CD4-positive, alpha-beta T cell (primary cell): Measurements from ENCODE around the gene CSHL1. TPM values are rescaled to one million over a fixed set of nuclear protein-coding genes. Genes with fewer than 3 reads are reported as not detected.
"Not testable (repeated sequence)": the region's sequence is repeated elsewhere in the genome, so short reads cannot be mapped to it uniquely, and the experiment has no call there.

ENCODE experiments used
- ATAC-seq: fragments of 200-7000 bp; cut with Tn5 transposase; one replicate; pipeline ENCODE4 v1.10.0; 2022; ENCODE audit warnings: mild to moderate bottlenecking; ENCODE audit not compliant: poor library complexity
- CTCF ChIA-PET: fragments of 350-600 bp; sonication (Branson Sonifier 250); formaldehyde crosslinking; loops from one replicate; lab custom pipeline; 2021; ENCODE audit warnings: antibody characterized with exemption, inconsistent platforms; lab: Charles Lee
- POLR2A ChIA-PET: fragments of 350-600 bp; sonication (Branson Sonifier 250); formaldehyde crosslinking; loops from one replicate; lab custom pipeline; 2021; ENCODE audit warnings: antibody characterized with exemption, inconsistent platforms; lab: Charles Lee
- DNase-seq, 14 experiments: peaks; one replicate each; pipeline ENCODE4 v3.0.0-alpha.2; 2013 to 2020; ENCODE audit warnings: mixed read lengths in 2 of 14
- H3K27ac ChIP-seq, 2 donors: one replicate each; pipeline versions ENCODE4 v1.5.1 to v1.7.0; 2013; ENCODE audit warnings: low read length in 2 of 2, low read depth in 1 of 2, mild to moderate bottlenecking in 1 of 2
- H3K27me3 ChIP-seq, 2 experiments: 1 replicate in 1 of 2; 2 replicates in 1 of 2; pipeline versions ENCODE4 v1.6.1 to v1.7.0; 2013; ENCODE audit warnings: low read length in 2 of 2, control low read depth in 1 of 2, mild to moderate bottlenecking in 1 of 2, moderate library complexity in 1 of 2; ENCODE audit not compliant: insufficient read depth in 2 of 2, control insufficient read depth in 1 of 2
- H3K36me3 ChIP-seq: one replicate; pipeline ENCODE4 v1.6.1; 2013; ENCODE audit warnings: low read length, control low read depth; ENCODE audit not compliant: insufficient read depth
- H3K4me1 ChIP-seq: one replicate; pipeline ENCODE4 v1.6.1; 2013; ENCODE audit warnings: low read length, control low read depth; ENCODE audit not compliant: insufficient read depth
- H3K4me3 ChIP-seq: one replicate; pipeline ENCODE4 v1.5.1; 2013; ENCODE audit warnings: mild to moderate bottlenecking, low read length, moderate library complexity
- H3K9me3 ChIP-seq, 2 experiments: 1 replicate in 1 of 2; 2 replicates in 1 of 2; pipeline versions ENCODE4 v1.6.1 to v1.7.0; 2013; ENCODE audit warnings: low read length in 2 of 2, mild to moderate bottlenecking in 2 of 2, control low read depth in 1 of 2, moderate library complexity in 1 of 2; ENCODE audit not compliant: control insufficient read depth in 1 of 2, insufficient read depth in 1 of 2
- H3K27ac Mint-ChIP-seq: one replicate; pipeline ENCODE4 v1.8.0; 2020; ENCODE audit warnings: mixed read lengths
- H3K27me3 Mint-ChIP-seq: one replicate; pipeline ENCODE4 v1.8.0; 2021; ENCODE audit warnings: mixed read lengths
- H3K36me3 Mint-ChIP-seq: one replicate; pipeline ENCODE4 v1.8.0; 2021; ENCODE audit warnings: low read depth, mixed read lengths
- H3K4me1 Mint-ChIP-seq: one replicate; pipeline ENCODE4 v1.8.0; 2021; ENCODE audit warnings: low read depth, mixed read lengths
- H3K4me3 Mint-ChIP-seq: one replicate; pipeline ENCODE4 v1.8.0; 2020; ENCODE audit warnings: mild to moderate bottlenecking, mixed read lengths
- H3K9me3 Mint-ChIP-seq: one replicate; pipeline ENCODE4 v1.8.0; 2020; ENCODE audit warnings: mixed read lengths
- intact Hi-C, 2 experiments: fragments of 100-400 bp; cut with DNase I in 1 of 2; cut with micrococcal nuclease in 1 of 2; formaldehyde crosslinking; loops; one replicate each; pipeline versions ENCODE4 v1.15.1 to v1.9.0; 2023 to 2025; cut with DNase I, micrococcal nuclease
- total RNA-seq, 174 experiments: library from RNA in 2 of 174; stranded (reverse) in 2 of 174; gene quantifications; one replicate each; pipeline ENCODE4 v1.2.3 and lab custom pipeline; 2021 to 2026
- TF ChIP-seq, protein P1 (sequence below): fragments of 200-600 bp; IDR thresholded peaks from one replicate; pipeline ENCODE4 v1.8.0; 2022; ENCODE audit warnings: antibody characterized with exemption, mild to moderate bottlenecking

Gene CSHL1
- total RNA-seq, 2 experiments from 2014 or later, result not detected

- H3K4me3 ChIP-seq, H3K9me3 Mint-ChIP-seq, H3K4me1 ChIP-seq, H3K27me3 ChIP-seq, intact Hi-C loops, H3K27ac Mint-ChIP-seq, H3K36me3 Mint-ChIP-seq, H3K9me3 ChIP-seq, H3K27ac ChIP-seq, H3K4me3 Mint-ChIP-seq, H3K27me3 Mint-ChIP-seq, DNase-seq, H3K4me1 Mint-ChIP-seq, ATAC-seq, H3K36me3 ChIP-seq: not testable (repeated sequence)
- ChIA-PET POLR2A (interaction anchor here (1.3 kb wide), 1 partner anchor 241 kb away, joined by 4 read pairs; no protein-coding TSS in a partner anchor), CTCF (interaction anchor here (1.2 to 1.7 kb wide), 3 partner anchors 8 to 121 kb away, joined by 3 to 6 read pairs (median 5); no protein-coding TSS in a partner anchor)
Observed at GRCh38 chr17:63904796-63905195, 6.3 kb downstream of the CSHL1 start.

- H3K9me3 Mint-ChIP-seq, H3K27ac Mint-ChIP-seq, POLR2A ChIA-PET, H3K4me3 ChIP-seq, H3K4me1 ChIP-seq, H3K36me3 Mint-ChIP-seq, intact Hi-C loops, H3K4me3 Mint-ChIP-seq, H3K27ac ChIP-seq, H3K9me3 ChIP-seq, H3K4me1 Mint-ChIP-seq, H3K36me3 ChIP-seq, H3K27me3 ChIP-seq, H3K27me3 Mint-ChIP-seq: not testable (repeated sequence)
- TF ChIP-seq, protein P1, sequence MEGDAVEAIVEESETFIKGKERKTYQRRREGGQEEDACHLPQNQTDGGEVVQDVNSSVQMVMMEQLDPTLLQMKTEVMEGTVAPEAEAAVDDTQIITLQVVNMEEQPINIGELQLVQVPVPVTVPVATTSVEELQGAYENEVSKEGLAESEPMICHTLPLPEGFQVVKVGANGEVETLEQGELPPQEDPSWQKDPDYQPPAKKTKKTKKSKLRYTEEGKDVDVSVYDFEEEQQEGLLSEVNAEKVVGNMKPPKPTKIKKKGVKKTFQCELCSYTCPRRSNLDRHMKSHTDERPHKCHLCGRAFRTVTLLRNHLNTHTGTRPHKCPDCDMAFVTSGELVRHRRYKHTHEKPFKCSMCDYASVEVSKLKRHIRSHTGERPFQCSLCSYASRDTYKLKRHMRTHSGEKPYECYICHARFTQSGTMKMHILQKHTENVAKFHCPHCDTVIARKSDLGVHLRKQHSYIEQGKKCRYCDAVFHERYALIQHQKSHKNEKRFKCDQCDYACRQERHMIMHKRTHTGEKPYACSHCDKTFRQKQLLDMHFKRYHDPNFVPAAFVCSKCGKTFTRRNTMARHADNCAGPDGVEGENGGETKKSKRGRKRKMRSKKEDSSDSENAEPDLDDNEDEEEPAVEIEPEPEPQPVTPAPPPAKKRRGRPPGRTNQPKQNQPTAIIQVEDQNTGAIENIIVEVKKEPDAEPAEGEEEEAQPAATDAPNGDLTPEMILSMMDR, result peak; percentile 64
- DNase-seq (peak in 2 of 14 experiments; percentile 48 to 61), ATAC-seq (peak; percentile 80)
- CTCF ChIA-PET, result interaction anchor here (0.8 to 1.4 kb wide), 6 partner anchors 9 to 379 kb away, joined by 3 to 6 read pairs (median 4); no protein-coding TSS in a partner anchor
Observed at GRCh38 chr17:63903787-63904201, 7.3 kb downstream of the CSHL1 start.

DNA sequence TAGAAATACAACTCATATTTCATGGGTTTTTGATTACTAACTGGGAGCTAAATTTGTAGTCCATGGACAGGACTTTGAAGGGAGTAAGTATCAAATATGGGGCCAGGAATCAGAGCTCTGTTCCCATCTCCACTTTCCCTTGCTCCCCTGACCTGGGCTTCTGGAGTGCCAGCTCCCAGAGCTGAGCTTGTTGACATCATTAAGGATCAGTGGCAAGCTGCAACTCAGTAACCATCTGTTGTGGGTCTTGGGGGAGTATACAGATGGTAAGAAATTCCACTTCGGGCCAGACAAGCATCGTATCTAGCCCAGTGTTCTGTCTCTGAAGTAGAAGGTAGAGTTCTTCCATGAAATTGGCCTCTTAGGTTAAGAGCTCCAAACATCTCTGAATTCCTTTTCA lies 9.1 kb downstream of the CSHL1 start:
- H3K27ac Mint-ChIP-seq, H3K9me3 ChIP-seq, H3K9me3 Mint-ChIP-seq, DNase-seq, H3K36me3 ChIP-seq, H3K27ac ChIP-seq, ATAC-seq, H3K4me1 ChIP-seq, H3K4me3 ChIP-seq, intact Hi-C loops, POLR2A ChIA-PET, H3K27me3 ChIP-seq, H3K4me1 Mint-ChIP-seq, H3K36me3 Mint-ChIP-seq, H3K27me3 Mint-ChIP-seq, H3K4me3 Mint-ChIP-seq: not testable (repeated sequence)
- CTCF ChIA-PET, result interaction anchor here (1.2 to 1.6 kb wide), 2 partner anchors 17 to 19 kb away, joined by 3 to 4 read pairs; no protein-coding TSS in a partner anchor

- DNase-seq, result peak in 6 of 14 experiments; percentile 2 to 75 (median 24)
- H3K4me1 Mint-ChIP-seq, H3K36me3 Mint-ChIP-seq, H3K27me3 Mint-ChIP-seq, H3K9me3 Mint-ChIP-seq, H3K4me3 Mint-ChIP-seq, H3K4me3 ChIP-seq, H3K27ac Mint-ChIP-seq, POLR2A ChIA-PET, H3K27me3 ChIP-seq, H3K9me3 ChIP-seq, H3K4me1 ChIP-seq, intact Hi-C loops, H3K36me3 ChIP-seq, H3K27ac ChIP-seq, CTCF ChIA-PET: not testable (repeated sequence)
- ATAC-seq, result peak; percentile 43
Observed at GRCh38 chr17:63898899-63899798, 11.9 kb downstream of the CSHL1 start.

GRCh38 chr17:63896524-63897354 lies 14.3 kb downstream of the CSHL1 start, which contains the start of gene CSH1:
Gene CSH1 (minus strand): TSS chr17:63896574. CDS start chr17:63896511, 63 bp downstream.
- not testable (repeated sequence) for H3K4me3 Mint-ChIP-seq, H3K4me1 Mint-ChIP-seq

GRCh38 chr17:63894821-63895220 lies 16.2 kb downstream of the CSHL1 start:
- H3K4me1 Mint-ChIP-seq, H3K27me3 Mint-ChIP-seq, H3K27ac ChIP-seq, H3K4me3 ChIP-seq, CTCF ChIA-PET, H3K36me3 Mint-ChIP-seq, ATAC-seq, H3K27ac Mint-ChIP-seq, H3K27me3 ChIP-seq, DNase-seq, H3K9me3 Mint-ChIP-seq, H3K4me1 ChIP-seq, H3K36me3 ChIP-seq, H3K9me3 ChIP-seq, POLR2A ChIA-PET, H3K4me3 Mint-ChIP-seq, intact Hi-C loops: not testable (repeated sequence)

More at GRCh38 chr17:63896524-63897354, 14.3 kb downstream of the CSHL1 start, which contains the start of gene CSH1:
- intact Hi-C loops, H3K27ac ChIP-seq, H3K27me3 ChIP-seq, ATAC-seq, H3K36me3 ChIP-seq, H3K4me3 ChIP-seq, H3K9me3 Mint-ChIP-seq, H3K36me3 Mint-ChIP-seq, H3K9me3 ChIP-seq, DNase-seq, H3K4me1 ChIP-seq, POLR2A ChIA-PET, H3K27ac Mint-ChIP-seq, CTCF ChIA-PET, H3K27me3 Mint-ChIP-seq: not testable (repeated sequence)
